ENCODE results near the gene JCAD. TPM values are rescaled to one million over a fixed set of nuclear protein-coding genes. Genes with fewer than 3 reads are reported as not detected.

JCAD gene
- total and polyA plus RNA-seq, 7 donors: 0.46 to 141 (median 99.7) TPM

DNA sequence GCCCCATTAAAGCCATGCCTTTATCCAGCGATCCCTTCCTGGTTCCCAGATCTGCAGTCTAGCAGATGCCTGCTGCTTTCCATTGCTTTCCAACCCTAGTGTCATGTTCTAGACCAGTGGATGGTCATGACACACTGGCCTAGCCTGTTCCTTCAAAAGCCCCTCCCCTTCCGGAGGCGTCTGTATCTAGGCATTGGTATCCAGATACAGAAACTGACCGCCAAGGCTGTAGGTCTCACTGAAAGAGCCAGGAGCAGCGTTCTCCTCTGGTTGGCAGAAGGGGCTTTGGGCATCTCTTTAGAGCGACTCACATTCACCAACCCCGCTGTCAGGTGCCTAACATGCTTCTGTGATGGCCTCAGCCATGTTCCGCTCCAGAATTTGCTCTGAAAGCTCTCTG is 22.6 kb downstream of the JCAD start:
- no peak for DNase-seq
- TF ChIP-seq, protein P1, sequence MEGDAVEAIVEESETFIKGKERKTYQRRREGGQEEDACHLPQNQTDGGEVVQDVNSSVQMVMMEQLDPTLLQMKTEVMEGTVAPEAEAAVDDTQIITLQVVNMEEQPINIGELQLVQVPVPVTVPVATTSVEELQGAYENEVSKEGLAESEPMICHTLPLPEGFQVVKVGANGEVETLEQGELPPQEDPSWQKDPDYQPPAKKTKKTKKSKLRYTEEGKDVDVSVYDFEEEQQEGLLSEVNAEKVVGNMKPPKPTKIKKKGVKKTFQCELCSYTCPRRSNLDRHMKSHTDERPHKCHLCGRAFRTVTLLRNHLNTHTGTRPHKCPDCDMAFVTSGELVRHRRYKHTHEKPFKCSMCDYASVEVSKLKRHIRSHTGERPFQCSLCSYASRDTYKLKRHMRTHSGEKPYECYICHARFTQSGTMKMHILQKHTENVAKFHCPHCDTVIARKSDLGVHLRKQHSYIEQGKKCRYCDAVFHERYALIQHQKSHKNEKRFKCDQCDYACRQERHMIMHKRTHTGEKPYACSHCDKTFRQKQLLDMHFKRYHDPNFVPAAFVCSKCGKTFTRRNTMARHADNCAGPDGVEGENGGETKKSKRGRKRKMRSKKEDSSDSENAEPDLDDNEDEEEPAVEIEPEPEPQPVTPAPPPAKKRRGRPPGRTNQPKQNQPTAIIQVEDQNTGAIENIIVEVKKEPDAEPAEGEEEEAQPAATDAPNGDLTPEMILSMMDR (IDR thresholded peaks at IDR 0.05): no peak
- TF ChIP-seq POLR2AphosphoS5 (IDR thresholded peaks at IDR 0.05) (no peak), EP300 (IDR thresholded peaks at IDR 0.05) (no peak), POLR2A (IDR thresholded peaks at IDR 0.05) (no peak)
- H3K4me1 ChIP-seq: peaks cover 0 to 52% (median 28%) of the 10 kb centered on the region in 4 donors
- intact Hi-C loops (cut with DNase I): no loop called here
- 94% methylated on average over 8 of the region's 8 CpGs for WGBS, 2 donors
- no peak overlapping the region for H3K27ac ChIP-seq
- no peak overlapping the region for H3K4me3 ChIP-seq
- H3K9me3 ChIP-seq: no peaks in the 10 kb centered on the region
- H3K36me3 ChIP-seq: peaks cover 6 to 45% (median 9%) of the 10 kb centered on the region in 4 donors
- no peaks in the 10 kb centered on the region for H3K27me3 ChIP-seq

DNA sequence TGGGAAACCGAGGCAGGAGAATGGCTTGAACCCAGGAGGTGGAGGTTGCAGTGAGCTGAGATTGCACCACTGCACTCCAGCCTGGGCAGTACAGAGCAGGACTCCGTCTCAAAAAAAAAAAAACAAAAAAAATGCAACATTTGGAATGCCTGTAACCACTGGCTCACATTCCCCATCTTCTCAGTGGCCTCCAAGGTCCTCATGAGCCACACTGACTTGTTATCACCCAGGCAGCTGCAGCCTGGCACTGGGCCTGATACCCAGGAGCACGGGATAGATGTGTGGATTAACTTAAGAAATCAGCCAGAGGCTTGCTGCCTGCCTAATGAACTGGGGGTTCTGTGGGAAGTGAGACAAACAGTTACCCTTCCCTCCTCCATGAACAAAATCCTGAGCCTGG is 23.0 kb downstream of the JCAD start:
- Histone ChIP-seq H3K4me1 (peaks cover 0 to 47% (median 25%) of the 10 kb centered on the region in 4 donors), H3K9me3 (no peaks in the 10 kb centered on the region), H3K4me3 (no peak overlapping the region), H3K27ac (no peak overlapping the region), H3K36me3 (peaks cover 6 to 43% (median 9%) of the 10 kb centered on the region in 4 donors), H3K27me3 (no peaks in the 10 kb centered on the region)
- WGBS, 2 donors: 77 to 84% methylated on average over 3 of the region's 3 CpGs
- TF ChIP-seq EP300 (IDR thresholded peaks at IDR 0.05) (no peak), POLR2AphosphoS5 (IDR thresholded peaks at IDR 0.05) (no peak), POLR2A (IDR thresholded peaks at IDR 0.05) (no peak)
- TF ChIP-seq, protein P1 (IDR thresholded peaks at IDR 0.05): no peak
- DNase-seq: no peak
- intact Hi-C loops (cut with DNase I): no loop called here

DNA sequence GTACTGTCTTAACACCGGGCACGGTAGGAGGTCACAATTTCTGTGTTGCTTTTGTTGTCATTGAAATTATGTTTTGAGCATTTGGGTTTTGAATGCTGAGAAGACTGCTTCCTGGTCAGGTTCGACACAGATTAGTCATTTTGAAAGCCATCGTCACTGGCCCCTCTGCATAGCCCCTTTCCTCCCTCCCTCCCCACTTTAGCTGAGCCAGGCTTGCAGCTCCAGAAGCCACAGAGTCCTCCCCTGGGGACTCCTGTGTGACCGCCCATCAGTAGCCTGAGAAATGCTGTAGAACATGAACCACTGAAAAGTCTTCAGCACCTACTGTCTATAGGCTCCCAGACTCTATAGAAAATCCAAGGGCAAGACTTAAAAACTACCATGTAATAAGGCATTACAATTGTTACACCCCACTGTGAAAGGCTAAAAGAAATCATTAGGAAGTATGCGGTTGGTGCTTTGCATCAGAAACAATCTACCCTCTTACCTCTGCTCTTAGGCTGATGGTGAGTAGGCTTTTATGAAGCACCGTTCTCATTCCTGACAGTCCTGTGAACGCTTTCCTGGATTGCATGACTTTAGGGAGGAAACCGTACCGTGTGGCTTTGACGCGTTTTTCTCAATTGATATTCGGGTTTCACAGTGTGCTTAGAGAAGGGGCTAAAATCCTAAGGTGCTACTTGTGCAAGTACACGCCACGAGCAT is 24.8 kb downstream of the JCAD start:
- no peak overlapping the region for H3K27ac ChIP-seq
- TF ChIP-seq EP300 (IDR thresholded peaks at IDR 0.05): no peak
- no peak for TF ChIP-seq POLR2A (IDR thresholded peaks at IDR 0.05)
- TF ChIP-seq, protein P1 (IDR thresholded peaks at IDR 0.05): no peak
- no peak for TF ChIP-seq POLR2AphosphoS5 (IDR thresholded peaks at IDR 0.05)
- WGBS, 2 donors: 73 to 79% methylated on average over 15 of the region's 15 CpGs
- H3K36me3 ChIP-seq: peaks cover 2 to 28% (median 8%) of the 10 kb centered on the region in 4 donors
- no peaks in the 10 kb centered on the region for H3K9me3 ChIP-seq
- peaks cover 0 to 56% (median 34%) of the 10 kb centered on the region in 4 donors for H3K4me1 ChIP-seq
- H3K27me3 ChIP-seq: no peaks in the 10 kb centered on the region
- intact Hi-C loops (cut with DNase I): no loop called here
- no peak overlapping the region for H3K4me3 ChIP-seq
- no peak for DNase-seq

DNA sequence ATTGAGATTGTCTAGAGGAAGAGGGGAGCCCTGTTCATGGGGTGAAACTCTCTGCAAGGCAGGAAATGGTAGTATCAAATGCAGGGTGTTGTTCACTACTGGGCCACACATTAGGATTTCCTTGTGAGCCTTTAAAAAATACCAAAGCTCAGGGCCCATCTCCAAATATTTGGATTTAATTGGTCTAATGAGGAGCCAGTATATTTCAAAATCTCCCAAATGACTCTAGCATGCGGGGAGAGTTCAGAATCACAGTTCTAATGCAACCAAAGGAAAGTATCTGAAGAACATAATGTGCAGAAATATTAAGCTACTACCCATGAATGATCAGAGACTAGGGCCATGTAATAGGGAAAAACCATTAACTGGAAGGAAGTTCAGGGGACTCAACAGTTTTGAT is 27.3 kb downstream of the JCAD start:
- no peaks in the 10 kb centered on the region for H3K27me3 ChIP-seq
- WGBS, 2 donors: 94 to 95% methylated on average over 1 of the region's 1 CpG
- H3K9me3 ChIP-seq: no peaks in the 10 kb centered on the region
- intact Hi-C loops (cut with DNase I): no loop called here
- no peak overlapping the region for H3K27ac ChIP-seq
- peaks cover 0 to 26% (median 0%) of the 10 kb centered on the region in 4 donors for H3K36me3 ChIP-seq
- no peak for DNase-seq
- H3K4me1 ChIP-seq: peaks cover 0 to 62% (median 50%) of the 10 kb centered on the region in 4 donors
- H3K4me3 ChIP-seq: no peak overlapping the region
- TF ChIP-seq POLR2A (IDR thresholded peaks at IDR 0.05) (no peak), EP300 (IDR thresholded peaks at IDR 0.05) (no peak), POLR2AphosphoS5 (IDR thresholded peaks at IDR 0.05) (no peak)
- TF ChIP-seq, protein P1 (IDR thresholded peaks at IDR 0.05): no peak

All from sigmoid colon (tissue), 7 donors.